NCI-H1105 treated with DMSO at 0.1 percent for 48 hours (cell line): ENCODE results near the gene RIC8A.
"Not testable (repeated sequence)": the region's sequence is repeated elsewhere in the genome, so short reads cannot be mapped to it uniquely, and the experiment has no call there.

ENCODE experiments used
- DNase-seq: peaks from one replicate; lab custom pipeline; 2025; lab: John Stamatoyannopoulos, UW

RIC8A gene

GRCh38 chr11:218815-219593 is 11.5 kb downstream of the RIC8A start:
- no peak for DNase-seq

GRCh38 chr11:220641-221215 is 13.2 kb downstream of the RIC8A start:
- DNase-seq, result not testable (repeated sequence)

- DNase-seq, result no peak
Observed at GRCh38 chr11:221539-221938, 14.0 kb downstream of the RIC8A start.

DNA sequence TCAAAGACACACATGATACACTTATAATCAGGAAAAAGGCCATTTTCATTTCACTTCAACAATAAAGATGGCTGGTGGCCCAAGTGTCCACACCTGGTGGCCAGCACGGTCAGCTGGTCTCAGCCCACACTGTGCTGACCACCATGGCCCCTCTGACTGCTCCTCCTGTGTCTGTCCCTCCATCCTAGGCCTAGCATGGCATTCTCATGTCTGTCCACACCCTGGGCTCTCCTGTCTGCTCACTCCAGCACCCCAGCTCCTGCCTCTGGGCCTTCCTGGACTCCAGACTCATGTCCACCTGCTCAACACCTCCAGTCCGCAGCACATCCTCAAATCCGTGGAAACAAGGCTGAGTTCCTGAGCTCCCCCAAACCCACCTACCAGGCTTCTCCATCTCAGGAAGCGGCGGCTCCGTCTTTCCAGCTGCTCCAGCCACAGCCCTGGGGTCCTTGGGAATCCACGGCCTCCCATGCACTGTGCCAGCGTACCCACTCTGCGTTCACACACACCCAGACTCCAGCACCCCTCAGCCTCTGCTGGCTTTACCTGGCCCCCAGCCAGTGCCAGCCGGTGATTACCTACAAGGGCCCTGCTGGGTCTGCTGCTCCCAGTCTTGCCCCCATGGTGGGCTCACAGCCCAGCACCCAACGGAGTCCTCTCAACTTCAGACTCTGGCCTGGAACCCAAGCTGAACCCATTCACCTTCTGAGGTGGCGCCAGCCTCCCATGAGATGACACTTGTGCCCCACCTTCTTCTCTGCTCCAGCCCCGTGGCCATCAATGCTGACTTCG is 14.7 kb downstream of the RIC8A start:
- DNase-seq, result no peak

DNA sequence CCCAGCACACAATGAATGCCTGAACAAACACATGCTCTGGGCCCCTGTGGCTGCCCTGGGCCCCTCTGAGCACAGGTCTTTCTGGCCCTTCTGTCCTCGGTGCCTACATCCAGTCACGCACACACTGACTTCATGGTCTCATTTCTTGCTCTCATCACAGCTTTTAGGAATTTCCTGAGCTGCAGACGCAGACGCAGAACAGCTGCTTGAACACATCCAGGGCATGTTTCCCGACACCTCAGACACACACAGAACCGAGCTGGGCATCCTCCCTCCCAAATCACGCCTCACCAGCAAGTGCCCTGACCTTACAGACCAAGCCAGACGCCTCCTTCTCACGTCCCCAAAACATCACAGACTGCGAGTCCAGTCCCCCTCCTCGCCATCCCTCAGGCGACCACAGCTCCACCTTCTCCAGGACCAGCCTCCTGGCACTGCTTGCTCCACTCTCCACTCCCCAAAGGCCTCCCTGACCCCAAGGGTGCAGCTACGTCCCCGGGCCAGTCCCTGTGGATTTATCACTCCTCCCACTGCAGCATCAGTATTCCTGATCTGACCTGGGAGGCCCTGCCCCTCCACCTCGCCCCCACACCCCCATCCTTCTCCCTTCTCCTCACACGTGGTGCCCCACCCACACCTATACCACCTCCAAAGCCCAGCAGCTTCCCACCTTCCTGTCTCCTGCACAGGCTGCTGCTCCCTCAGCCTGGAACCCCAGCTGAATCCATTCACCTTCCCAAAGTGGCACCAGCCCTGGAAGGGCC is 15.7 kb downstream of the RIC8A start:
- DNase-seq, result no peak

- DNase-seq, result no peak
Observed at GRCh38 chr11:223884-224283, 16.4 kb downstream of the RIC8A start.

DNA sequence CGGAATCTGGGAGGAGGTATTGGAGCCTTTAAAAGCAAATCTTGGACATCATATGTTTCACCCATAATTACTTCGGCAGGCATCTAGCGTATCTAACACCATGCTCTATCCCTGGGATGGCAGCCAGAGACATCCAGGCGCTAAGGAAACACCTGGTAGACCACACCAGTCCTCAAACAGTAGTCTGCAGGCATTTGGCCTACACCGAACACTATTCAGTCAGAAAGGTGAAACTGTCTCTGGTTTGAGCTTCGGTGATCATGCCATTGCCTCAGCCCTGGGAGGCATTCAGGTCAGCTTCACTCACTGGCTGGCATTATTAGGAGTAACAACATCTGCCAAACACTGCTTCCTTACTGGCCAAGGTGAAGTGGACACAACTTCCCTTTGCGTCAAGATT is 16.9 kb downstream of the RIC8A start:
- no peak for DNase-seq

DNA sequence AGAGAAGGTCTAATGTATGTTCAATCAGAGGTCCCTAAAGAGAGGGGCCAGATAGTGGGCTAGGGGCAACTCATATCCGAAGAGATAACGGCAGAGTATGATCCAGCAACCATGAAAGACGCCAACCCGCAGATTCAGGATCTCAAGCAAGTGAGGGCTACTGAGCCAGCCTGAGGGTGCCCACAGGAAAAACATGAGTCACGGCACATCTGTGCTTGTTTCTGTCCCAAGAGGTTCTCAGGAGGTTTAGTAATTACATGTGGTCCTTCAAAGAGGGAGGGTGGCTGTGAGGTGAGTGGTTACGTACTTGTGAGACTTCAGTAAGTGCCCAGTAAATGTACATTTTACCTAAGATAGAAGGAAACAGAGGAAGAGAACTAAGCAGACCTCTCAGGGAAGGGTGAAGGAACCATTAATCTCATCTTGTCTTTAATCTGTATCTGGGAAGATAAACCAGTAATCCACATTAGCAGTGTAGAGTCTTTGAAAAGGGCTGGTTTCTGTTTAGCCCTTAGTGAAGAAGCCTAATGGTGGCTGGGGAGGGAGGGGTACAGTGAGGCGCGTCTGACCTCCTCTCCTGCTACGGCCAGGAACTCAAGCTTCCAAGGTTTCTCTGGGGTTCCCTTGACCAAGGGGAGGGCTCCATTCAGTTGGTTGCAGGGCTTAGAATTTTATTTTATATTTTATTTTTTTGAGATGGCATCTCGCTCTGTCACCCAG is 18.4 kb downstream of the RIC8A start:
- DNase-seq, result no peak

DNA sequence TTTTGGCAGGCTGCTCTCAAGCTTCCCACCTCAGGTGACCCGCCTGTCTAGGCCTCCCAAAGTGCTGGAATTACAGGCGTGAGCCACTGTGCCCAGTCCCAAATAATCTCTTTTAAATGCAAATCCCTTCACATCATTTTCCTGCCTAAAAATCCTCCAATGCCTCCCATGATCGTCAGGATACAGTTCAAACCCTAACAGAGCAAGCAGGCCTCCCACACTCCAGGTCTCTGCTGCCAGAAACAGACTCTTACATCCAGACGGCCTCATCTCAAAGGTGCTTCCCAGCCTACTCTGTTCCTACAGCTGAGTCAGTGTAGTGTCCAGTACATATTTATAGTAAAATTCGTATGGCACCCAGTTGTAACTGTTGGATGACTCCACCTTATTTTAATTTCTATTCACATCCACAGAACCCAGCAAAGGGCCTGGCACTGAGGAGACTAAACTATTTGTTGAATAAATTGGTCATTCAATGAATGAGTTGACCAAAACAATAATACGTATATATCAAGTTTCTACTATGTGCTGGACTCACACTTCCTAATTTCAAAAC is 20.4 kb downstream of the RIC8A start:
- no peak for DNase-seq

- DNase-seq, result no peak
Observed at GRCh38 chr11:230431-230830, 22.9 kb downstream of the RIC8A start.

GRCh38 chr11:232783-233565 is 25.5 kb downstream of the RIC8A start:
- no peak for DNase-seq

GRCh38 chr11:235180-235579 is 27.7 kb downstream of the RIC8A start:
- no peak for DNase-seq

GRCh38 chr11:235609-235996 is 28.1 kb downstream of the RIC8A start:
- DNase-seq, result peak; percentile 35

DNA sequence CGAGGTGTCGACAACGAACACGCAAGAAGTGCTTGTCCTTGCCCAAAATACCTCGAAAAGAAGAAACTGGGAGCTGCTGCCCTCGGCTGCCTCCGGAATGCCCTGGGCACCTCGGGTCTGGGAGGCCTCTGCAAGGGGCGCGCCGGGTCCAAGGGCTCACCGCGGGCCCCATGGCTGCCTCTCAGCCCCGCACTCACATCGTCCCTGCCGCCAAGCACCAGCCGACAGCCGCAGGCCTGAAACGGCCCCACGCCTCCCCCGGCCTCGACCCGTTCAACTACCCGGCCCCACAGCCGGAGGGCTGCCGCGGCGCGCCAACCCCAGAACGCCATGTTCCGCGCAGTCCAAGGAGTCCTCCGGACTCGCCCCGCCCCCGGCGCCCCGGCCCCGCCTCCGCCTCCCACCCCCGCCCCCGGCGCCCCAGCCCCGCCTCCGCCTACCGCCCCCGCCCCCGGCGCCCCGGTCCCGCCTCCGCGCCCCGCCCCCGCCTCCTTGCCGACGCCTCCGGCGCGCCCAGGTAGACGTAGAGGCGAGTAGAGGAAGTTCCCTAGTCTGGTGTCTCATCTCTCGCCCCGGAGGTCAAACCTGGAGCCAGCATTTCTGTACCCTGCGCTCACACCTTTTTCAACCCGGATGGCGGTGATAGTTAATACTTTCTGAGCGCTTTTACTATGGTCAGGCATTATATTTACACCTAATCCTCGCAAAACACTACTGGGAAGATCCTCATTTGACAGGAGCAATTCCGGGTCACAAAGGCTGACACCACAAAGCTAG is 28.7 kb downstream of the RIC8A start, which contains the start of gene SIRT3:
Gene SIRT3 (minus strand): TSS at position 346 of the 777 bp plus-strand sequence. CDS start 14 bp downstream, at position 332.
- DNase-seq, result peak; percentile 79

GRCh38 chr11:236774-237767 is 29.6 kb downstream of the RIC8A start, which contains the start of gene PSMD13:
Gene PSMD13, plus strand, starts transcription at chr11:236976. Its CDS starts 74 bp downstream, at chr11:237050.
- DNase-seq, result peak; percentile 77

DNA sequence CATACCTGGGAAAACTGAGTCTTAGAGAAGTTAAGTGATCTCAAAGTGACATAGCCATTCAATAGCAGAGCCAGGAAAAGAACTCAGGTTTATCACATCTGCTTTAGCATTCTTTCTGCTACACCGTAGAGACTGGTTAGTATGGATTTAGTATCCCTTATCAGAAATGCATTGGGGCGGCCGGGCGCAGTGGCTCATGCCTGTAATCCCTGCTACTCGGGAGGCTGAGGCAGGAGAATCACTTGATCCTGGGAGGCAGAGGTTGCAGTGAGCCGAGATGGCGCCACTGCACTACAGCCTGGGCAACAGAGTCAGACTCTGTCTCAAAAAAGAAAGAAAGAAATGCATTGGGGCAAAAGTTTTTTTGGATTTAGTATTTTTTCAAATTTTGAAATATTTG is 30.8 kb downstream of the RIC8A start:
- not testable (repeated sequence) for DNase-seq

GRCh38 chr11:240315-240714 is 32.8 kb downstream of the RIC8A start:
- DNase-seq, result no peak

DNA sequence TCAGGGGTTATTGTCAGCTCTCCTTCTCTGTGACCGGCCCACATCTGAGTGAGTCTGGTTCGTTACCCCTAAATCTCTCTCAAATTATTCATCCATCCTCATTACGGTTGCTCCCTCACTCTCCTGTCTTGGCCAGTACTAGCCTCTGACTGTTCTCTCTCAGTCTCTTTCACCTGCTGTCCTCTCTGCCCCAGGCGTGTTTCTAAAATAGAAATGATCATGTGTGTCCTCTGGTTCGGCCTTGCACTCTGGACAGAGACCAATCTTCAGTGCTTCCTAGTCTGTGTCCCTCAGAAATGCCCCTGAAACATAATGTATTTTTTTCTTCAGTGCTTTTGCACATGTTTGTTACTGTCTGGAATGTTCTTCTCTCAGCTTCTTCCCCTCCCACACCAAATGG is 34.1 kb downstream of the RIC8A start:
- no peak for DNase-seq
